ENCODE data around the gene COPRS. TPM values are rescaled to one million over a fixed set of nuclear protein-coding genes. Genes with fewer than 3 reads are reported as not detected.

COPRS gene
- total and polyA plus RNA-seq, 2 of the 4 experiments (the other 2 are of a cell fraction): 95.3 to 123 TPM

DNA sequence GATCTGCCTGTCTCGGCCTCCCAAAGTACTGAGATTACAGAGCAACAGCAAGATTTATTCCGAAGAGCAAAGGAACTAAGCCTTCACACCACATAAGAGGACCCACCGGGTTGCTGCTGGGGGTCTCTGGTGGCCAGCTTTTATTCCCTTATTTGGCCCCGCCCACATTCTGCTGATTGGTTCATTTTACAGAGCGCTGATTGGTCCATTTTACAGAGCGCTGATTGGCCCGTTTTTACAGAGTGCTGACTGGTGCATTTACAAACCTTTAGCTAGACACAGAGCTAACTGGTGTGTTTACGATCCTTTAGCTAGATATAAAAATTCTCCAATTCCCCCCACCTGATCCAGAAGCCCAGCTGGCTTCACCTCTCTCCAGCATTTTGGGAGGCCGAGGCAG is 26.3 kb downstream of the COPRS start:
- POLR2A ChIA-PET (ENCODE audit: unreplicated experiment): no interaction called here
- dilution Hi-C loops (cut with HindIII; ENCODE audit: low sequenced_read_pairs, unreplicated experiment): no loop called here

More for the DNA sequence above, 26.3 kb downstream of the COPRS start:
- 92% methylated on average over 6 of the region's 9 CpGs; no CpG with 5 or more reads in 1 of the 2 experiments for WGBS, 2 experiments (ENCODE audit: extremely low coverage in 2 of 2, insufficient read length in 1 of 2)
- no peaks in the 10 kb centered on the region for H3K79me1 ChIP-seq (ENCODE audit: low read depth in 1 of 2, low read length in 2 of 2)
- intact Hi-C loops (cut with micrococcal nuclease): no loop called here
- no peak overlapping the region for H3K4me3 ChIP-seq (ENCODE audit: insufficient read depth, low read depth, low read length)
- H3K36me3 ChIP-seq (ENCODE audit: control insufficient read depth, insufficient read depth, low read length): no peaks in the 10 kb centered on the region
- DNase-seq (no peak), ATAC-seq (ENCODE audit: low read depth) (no peak)
- H3K27ac ChIP-seq (ENCODE audit: insufficient read depth, low read length): no peak overlapping the region
- no peak overlapping the region for H2AFZ ChIP-seq (replicated peaks; ENCODE audit: low read length, poor library complexity)
- H3K56ac ChIP-seq (ENCODE audit: extremely low read depth, insufficient read depth, low read length): no peak overlapping the region
- H2BK20ac ChIP-seq (ENCODE audit: low read depth, low read length): no peak overlapping the region
- no peak overlapping the region for H3K14ac ChIP-seq (replicated peaks; ENCODE audit: low read depth, low read length)
- no peak overlapping the region for H2AK9ac ChIP-seq (replicated peaks; ENCODE audit: low read depth, low read length, poor library complexity)
- TF ChIP-seq MAFK (IDR thresholded peaks at IDR 0.05; ENCODE audit: low read depth, low read length) (peak; percentile 18; the same call in 1 of the 2 replicates), SMC3 (IDR thresholded peaks at IDR 0.05; ENCODE audit: low read depth, low read length) (no peak), CEBPB (IDR thresholded peaks at IDR 0.05; ENCODE audit: low read depth, low read length) (no peak)
- H3K27me3 ChIP-seq (ENCODE audit: control insufficient read depth, insufficient read depth, low read length): no peaks in the 10 kb centered on the region
- no peak overlapping the region for H4K91ac ChIP-seq (ENCODE audit: insufficient read depth, low read depth, low read length)
- H2BK120ac ChIP-seq (ENCODE audit: low read depth, low read length): no peak overlapping the region
- no peak overlapping the region for H3K18ac ChIP-seq (ENCODE audit: low read depth, low read length)
- peaks cover 3% of the 10 kb centered on the region; the same call in 1 of the 2 replicates for H3K4me1 ChIP-seq (ENCODE audit: control insufficient read depth, insufficient read depth, low read length)
- in situ Hi-C loops (cut with MboI; ENCODE audit: low sequenced_read_pairs): no loop called here
- no peak overlapping the region for H2AK5ac ChIP-seq (ENCODE audit: low read depth, low read length)
- no peak overlapping the region for H3K4me2 ChIP-seq (ENCODE audit: low read depth, low read length)
- H4K8ac ChIP-seq (ENCODE audit: low read depth in 2 of 2, low read length in 2 of 2): no peak overlapping the region
- H3K9me1 ChIP-seq (ENCODE audit: insufficient read depth, low read length): no peaks in the 10 kb centered on the region
- H4K5ac ChIP-seq (ENCODE audit: low read depth, low read length): no peak overlapping the region
- CTCF ChIA-PET: no interaction called here
- BruUV-seq (replicated peaks): no TSS peak
- H3K23ac ChIP-seq (ENCODE audit: low read depth, low read length): no peak overlapping the region
- H4K20me1 ChIP-seq (ENCODE audit: insufficient read depth, low read length): no peaks in the 10 kb centered on the region
- no peak overlapping the region for H2BK5ac ChIP-seq (ENCODE audit: low read depth, low read length, poor library complexity, severe bottlenecking)
- no peak overlapping the region for H3K4ac ChIP-seq (ENCODE audit: low read depth, low read length)
- no peak overlapping the region for H2BK15ac ChIP-seq (ENCODE audit: low read depth, low read length)
- no peak overlapping the region for H3K9ac ChIP-seq (ENCODE audit: low read depth, low read length)
- H3K9me3 ChIP-seq (ENCODE audit: control insufficient read depth, insufficient read depth, low read length): no peaks in the 10 kb centered on the region
